Peyer's patch (tissue), 4 donors: Measurements from ENCODE around the gene ABCC5.

ENCODE experiments used
- POLR2A ChIP-seq, 2 donors: fragments of 450-650 bp; IDR thresholded peaks; one replicate each; pipeline ENCODE4 v1.5.1; 2017; ENCODE audit warnings: antibody characterized with exemption in 2 of 2, mild to moderate bottlenecking in 2 of 2, moderate library complexity in 2 of 2
- TF ChIP-seq, protein P1 (sequence below), 6 experiments: fragments of 450-650 bp in 4 of 6; fragments of 200-600 bp in 2 of 6; sonication (generic) in 1 of 6; IDR thresholded peaks; one replicate each; pipeline ENCODE4 v1.5.1; 2017 to 2019; ENCODE audit warnings: antibody characterized with exemption in 6 of 6, mild to moderate bottlenecking in 3 of 6, moderate library complexity in 1 of 6

DNA sequence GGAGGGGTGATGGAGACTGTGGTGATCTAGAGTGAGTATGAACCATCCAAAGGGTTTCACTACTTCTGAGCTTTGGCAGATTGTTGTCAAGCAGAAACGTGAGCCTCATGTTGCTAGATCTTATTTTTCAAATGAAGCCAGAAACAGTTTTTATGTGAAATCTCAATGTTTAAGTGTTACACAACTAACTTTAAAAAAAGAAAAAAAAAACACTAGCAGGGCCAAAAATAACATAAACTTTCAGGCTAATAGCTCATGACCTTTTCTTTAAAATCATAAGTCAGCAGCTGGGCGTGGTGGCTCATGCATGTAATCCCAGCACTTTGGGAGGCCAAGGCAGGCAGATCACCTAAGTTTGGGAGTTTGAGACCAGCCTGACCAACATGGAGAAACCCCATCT, 11.8 kb upstream of the ABCC5 start:
- TF ChIP-seq, protein P1, sequence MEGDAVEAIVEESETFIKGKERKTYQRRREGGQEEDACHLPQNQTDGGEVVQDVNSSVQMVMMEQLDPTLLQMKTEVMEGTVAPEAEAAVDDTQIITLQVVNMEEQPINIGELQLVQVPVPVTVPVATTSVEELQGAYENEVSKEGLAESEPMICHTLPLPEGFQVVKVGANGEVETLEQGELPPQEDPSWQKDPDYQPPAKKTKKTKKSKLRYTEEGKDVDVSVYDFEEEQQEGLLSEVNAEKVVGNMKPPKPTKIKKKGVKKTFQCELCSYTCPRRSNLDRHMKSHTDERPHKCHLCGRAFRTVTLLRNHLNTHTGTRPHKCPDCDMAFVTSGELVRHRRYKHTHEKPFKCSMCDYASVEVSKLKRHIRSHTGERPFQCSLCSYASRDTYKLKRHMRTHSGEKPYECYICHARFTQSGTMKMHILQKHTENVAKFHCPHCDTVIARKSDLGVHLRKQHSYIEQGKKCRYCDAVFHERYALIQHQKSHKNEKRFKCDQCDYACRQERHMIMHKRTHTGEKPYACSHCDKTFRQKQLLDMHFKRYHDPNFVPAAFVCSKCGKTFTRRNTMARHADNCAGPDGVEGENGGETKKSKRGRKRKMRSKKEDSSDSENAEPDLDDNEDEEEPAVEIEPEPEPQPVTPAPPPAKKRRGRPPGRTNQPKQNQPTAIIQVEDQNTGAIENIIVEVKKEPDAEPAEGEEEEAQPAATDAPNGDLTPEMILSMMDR (IDR thresholded peaks at IDR 0.05), result no peak
- TF ChIP-seq POLR2A (IDR thresholded peaks at IDR 0.05), result no peak
